AG10803 (cell line): ENCODE measurements around the gene CFAP74.
"Not testable (repeated sequence)": the region's sequence is repeated elsewhere in the genome, so short reads cannot be mapped to it uniquely, and the experiment has no call there.

Source experiments
- DNase-seq: peaks from one replicate; pipeline ENCODE4 v3.0.0; 2010; ENCODE audit warnings: low read depth
- H3K4me3 ChIP-seq: 2 replicates; pipeline ENCODE4 v1.5.1; 2011; ENCODE audit warnings: mild to moderate bottlenecking, low read length, control low read depth
- CTCF ChIP-seq: conservative IDR thresholded peaks from 2 replicates; pipeline ENCODE4 v1.5.1; 2011; ENCODE audit warnings: mild to moderate bottlenecking, low read length, control low read depth, inconsistent platforms

Gene CFAP74

GRCh38 chr1:1940123-1940425 is 63.5 kb downstream of the CFAP74 start:
- no peak overlapping the region for H3K4me3 ChIP-seq
- DNase-seq, result no peak
- TF ChIP-seq CTCF, result no peak

DNA sequence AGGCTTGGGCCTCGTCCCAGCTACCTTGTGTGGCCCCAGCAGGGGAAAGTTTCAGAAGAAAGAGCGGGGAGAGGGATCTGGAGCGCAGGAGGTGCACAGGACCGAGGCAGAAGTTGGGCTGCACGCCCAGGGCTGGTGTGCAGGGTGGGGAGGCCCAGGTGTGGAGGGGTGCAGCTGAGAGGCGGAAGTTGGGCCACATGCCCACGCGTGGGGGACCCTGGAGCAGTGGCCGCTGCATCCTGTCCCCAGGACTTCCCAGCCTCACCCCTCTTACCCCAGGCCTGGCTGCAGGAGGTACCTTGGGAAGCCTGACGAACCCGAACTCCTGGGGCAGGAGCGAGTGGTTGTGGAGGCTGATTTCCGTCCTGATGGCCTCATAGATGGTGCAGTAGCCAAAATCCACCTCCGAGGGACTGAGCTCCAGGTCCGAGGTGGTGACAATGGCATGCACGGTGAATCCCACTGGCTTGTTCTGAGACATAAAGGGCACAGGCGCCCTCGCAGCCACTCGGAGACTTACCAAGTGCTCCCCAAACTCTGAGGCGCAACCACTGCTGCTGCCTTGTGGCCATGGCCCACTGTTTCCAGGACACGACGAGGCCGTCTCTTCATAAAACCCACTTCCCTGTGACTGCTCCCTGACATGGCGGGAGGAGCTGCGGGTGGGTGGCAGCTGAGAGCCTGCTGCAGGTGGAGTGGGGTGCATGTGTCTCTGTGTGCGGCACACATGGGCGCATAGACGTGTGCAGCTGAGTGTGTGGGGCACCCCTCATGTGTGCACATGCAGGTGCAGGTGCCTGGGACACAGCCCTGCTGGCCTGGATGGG is 64.1 kb downstream of the CFAP74 start:
- DNase-seq, result no peak
- no peak for TF ChIP-seq CTCF
- no peak overlapping the region for H3K4me3 ChIP-seq

GRCh38 chr1:1938613-1939295 is 64.8 kb downstream of the CFAP74 start:
- TF ChIP-seq CTCF, result no peak

DNA sequence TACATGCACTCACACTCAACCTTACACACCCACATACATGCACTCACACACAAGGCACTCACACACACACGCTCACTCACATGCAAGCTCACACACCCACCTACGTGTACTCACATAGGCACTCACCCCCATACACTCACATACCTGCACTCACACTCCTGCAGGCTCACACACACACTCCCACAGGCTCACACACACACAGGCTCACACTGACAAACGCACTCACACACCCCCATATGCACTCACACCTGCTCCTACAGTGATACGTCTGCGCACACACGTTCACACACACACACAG is 65.4 kb downstream of the CFAP74 start:
- no peak overlapping the region for H3K4me3 ChIP-seq
- no peak for DNase-seq
- no peak for TF ChIP-seq CTCF

More at GRCh38 chr1:1938613-1939295, 64.8 kb downstream of the CFAP74 start:
- H3K4me3 ChIP-seq, result no peak overlapping the region
- DNase-seq, result no peak

DNA sequence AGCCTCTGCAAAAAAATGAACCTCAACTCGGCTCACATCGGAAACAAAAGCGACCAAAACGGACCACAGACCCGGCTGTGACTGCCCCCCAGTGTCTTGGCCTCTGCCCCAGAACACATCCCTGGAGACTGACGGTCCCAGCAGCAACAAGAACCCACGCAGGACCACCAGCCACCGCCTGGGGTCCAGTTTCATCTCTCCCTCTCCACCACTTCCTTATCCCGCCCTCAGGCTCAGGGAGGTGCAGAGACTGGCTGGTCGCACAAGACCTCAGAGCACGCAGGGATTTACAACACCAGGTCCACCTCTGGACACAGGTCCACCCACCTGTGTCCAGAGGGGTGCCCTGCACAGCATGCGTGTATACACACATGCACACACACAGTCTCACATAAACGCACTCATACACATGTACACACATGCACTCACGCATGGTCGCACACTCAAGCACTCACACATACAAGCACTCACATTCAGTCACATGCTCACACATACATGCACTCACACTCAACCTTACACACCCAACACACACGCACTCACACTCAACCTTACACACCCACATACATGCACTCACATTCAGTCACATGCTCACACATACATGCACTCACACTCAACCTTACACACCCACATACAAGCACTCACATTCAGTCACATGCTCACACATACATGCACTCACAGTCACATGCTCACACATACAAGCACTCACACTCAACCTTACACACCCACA is 65.9 kb downstream of the CFAP74 start:
- no peak for DNase-seq
- no peak for TF ChIP-seq CTCF
- no peak overlapping the region for H3K4me3 ChIP-seq

DNA sequence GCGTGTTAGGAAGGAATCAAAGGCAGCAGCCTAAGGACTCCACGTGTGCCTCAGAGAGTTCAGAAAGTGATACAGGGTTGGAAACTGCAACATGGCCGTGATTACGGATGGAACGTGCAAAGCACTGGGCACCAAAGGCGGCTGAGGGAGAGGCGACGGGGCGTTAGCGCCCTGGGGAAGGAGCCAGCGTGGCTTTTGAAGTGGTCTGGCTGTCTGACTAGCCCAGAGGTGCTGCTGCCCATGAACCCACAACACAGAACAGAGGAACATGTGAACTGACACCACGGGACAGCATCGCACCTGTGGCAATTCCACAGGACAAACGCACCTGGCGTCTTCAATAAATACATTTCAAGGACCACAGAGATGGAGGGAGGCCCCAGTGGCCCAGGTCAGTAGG is 66.5 kb downstream of the CFAP74 start:
- no peak for DNase-seq
- no peak for TF ChIP-seq CTCF
- no peak overlapping the region for H3K4me3 ChIP-seq

DNA sequence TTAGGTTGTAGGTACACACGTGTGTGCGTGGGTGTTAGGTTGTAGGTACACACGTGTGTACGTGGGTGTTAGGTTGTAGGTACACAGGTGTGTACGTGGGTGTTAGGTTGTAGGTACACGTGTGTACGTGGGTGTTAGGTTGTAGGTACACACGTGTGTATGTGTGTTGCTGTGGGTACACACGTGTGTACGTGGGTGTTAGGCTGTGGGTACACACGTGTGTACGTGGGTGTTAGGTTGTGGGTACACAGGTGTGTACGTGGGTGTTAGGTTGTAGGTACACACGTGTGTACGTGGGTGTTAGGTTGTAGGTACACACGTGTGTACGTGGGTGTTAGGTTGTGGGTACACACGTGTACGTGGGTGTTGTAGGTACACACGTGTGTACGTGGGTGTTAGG is 68.7 kb downstream of the CFAP74 start:
- not testable (repeated sequence) for H3K4me3 ChIP-seq, DNase-seq
